Parathyroid adenoma (tissue), 2 donors: ENCODE results near the gene SH3BP5L.

Experiments used
- H2AFZ ChIP-seq: fragments of 300-600 bp; sonication (generic); one replicate; pipeline ENCODE4 v1.7.0; 2017; ENCODE audit warnings: antibody characterized with exemption, mild to moderate bottlenecking
- H3K27ac ChIP-seq: fragments of 300-600 bp; sonication (generic); one replicate; pipeline ENCODE4 v1.7.0; 2017
- H3K27me3 ChIP-seq: fragments of 300-600 bp; sonication (generic); one replicate; pipeline ENCODE4 v1.7.0; 2017; ENCODE audit warnings: low read length; ENCODE audit not compliant: control insufficient read depth, insufficient read depth
- H3K36me3 ChIP-seq: fragments of 300-600 bp; sonication (generic); one replicate; pipeline ENCODE4 v1.7.0; 2017; ENCODE audit warnings: low read length; ENCODE audit not compliant: control insufficient read depth, insufficient read depth
- H3K4me1 ChIP-seq: fragments of 300-600 bp; sonication (generic); one replicate; pipeline ENCODE4 v1.7.0; 2017; ENCODE audit warnings: control low read depth
- H3K4me2 ChIP-seq: fragments of 300-600 bp; sonication (generic); one replicate; pipeline ENCODE4 v1.7.0; 2017; ENCODE audit warnings: low read length
- H3K4me3 ChIP-seq: fragments of 300-600 bp; sonication (generic); one replicate; pipeline ENCODE4 v1.7.0; 2017; ENCODE audit warnings: low read depth, low read length
- H3K79me2 ChIP-seq: fragments of 300-600 bp; sonication (generic); one replicate; pipeline ENCODE4 v1.7.0; 2017; ENCODE audit warnings: control low read depth
- H3K9ac ChIP-seq: fragments of 300-600 bp; sonication (generic); one replicate; pipeline ENCODE4 v1.7.0; 2017; ENCODE audit warnings: mild to moderate bottlenecking
- H3K9me3 ChIP-seq: fragments of 300-600 bp; sonication (generic); one replicate; pipeline ENCODE4 v1.7.0; 2017; ENCODE audit warnings: low read length; ENCODE audit not compliant: control insufficient read depth
- TF ChIP-seq, protein P1 (sequence below): fragments of 300-600 bp; sonication (generic); IDR thresholded peaks from one replicate; pipeline ENCODE4 v1.7.0; 2017; ENCODE audit warnings: antibody characterized with exemption, mild to moderate bottlenecking
- donor health status: primary hyperparathyroidism.

The SH3BP5L gene

DNA sequence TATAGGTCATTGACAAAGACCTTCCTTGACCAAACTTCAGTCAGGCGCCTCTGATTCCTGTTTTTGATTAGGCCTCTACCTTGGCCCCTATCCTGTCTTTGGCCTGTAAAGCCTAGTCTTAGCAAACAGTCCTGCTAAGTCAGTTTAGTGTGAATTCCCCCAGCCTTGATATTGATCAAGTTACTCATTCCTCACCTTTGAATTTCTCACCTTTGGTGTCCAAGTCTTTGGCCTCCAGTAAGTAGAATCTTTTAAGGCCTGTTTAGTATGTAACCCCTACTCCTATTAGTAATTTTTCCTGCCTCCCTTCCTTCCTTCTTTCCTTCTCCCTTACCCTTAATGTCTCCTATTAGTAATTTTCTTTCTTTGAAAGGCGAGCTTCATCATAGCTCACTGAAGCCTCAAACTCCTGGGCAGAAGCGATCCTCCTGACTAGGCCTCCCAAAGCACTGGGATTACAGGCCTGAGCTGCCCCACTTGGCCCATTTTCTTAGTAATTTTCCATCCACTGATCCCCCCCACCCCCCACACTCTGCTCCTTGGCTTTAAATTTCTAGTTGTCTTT is 46.2 kb upstream of the SH3BP5L start:
- Histone ChIP-seq H3K4me1 (no peaks in the 10 kb centered on the region), H3K27me3 (no peaks in the 10 kb centered on the region), H3K9ac (no peak overlapping the region), H3K4me3 (no peak overlapping the region), H3K79me2 (no peaks in the 10 kb centered on the region), H3K36me3 (no peaks in the 10 kb centered on the region), H3K9me3 (no peaks in the 10 kb centered on the region), H3K4me2 (no peak overlapping the region), H3K27ac (no peak overlapping the region), H2AFZ (peak overlapping the region; percentile 42)
- TF ChIP-seq, protein P1, sequence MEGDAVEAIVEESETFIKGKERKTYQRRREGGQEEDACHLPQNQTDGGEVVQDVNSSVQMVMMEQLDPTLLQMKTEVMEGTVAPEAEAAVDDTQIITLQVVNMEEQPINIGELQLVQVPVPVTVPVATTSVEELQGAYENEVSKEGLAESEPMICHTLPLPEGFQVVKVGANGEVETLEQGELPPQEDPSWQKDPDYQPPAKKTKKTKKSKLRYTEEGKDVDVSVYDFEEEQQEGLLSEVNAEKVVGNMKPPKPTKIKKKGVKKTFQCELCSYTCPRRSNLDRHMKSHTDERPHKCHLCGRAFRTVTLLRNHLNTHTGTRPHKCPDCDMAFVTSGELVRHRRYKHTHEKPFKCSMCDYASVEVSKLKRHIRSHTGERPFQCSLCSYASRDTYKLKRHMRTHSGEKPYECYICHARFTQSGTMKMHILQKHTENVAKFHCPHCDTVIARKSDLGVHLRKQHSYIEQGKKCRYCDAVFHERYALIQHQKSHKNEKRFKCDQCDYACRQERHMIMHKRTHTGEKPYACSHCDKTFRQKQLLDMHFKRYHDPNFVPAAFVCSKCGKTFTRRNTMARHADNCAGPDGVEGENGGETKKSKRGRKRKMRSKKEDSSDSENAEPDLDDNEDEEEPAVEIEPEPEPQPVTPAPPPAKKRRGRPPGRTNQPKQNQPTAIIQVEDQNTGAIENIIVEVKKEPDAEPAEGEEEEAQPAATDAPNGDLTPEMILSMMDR: no peak

DNA sequence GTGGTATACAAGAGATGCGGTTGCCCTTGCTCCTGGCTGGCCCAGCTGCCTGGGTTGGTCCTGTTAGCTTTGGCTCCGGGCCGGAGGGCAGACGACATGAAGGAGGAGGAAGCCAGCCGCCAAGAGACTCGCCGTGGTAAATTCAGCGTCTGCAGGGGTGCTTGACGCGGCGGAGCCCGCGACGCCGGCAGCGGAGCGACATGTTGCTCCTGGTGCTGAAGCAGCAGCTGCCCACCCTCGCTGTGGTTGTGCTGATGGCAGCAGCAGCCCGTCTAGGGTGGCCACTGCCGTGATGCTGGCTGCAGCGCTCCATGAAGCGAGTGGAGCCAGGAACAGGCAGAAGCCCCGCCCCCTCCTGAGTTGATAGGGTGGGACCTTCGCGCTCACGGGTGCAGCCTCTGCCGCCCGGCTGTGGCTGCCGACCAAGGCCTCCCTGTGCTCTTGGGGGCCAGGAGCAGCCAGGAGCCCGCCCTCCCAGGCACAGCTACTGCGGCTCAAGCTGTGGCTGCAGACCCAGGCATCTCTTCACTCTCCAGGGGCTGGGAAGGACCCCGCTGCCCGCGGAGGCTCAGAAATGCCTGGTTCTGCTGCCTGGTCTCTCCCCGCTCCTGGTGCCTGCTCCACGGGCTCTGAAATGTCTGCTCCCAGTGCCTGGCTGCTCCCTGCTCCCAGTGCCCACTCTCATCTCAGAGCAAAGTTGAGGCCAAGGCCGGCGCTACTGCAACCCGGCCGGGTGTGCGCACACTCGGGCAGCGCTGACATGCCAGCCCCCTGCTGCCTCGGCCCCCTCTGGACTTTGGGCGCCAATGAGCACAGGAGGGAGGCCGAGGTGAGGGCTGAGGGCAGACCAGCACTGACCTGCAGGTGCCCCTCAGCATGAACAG is 37.5 kb upstream of the SH3BP5L start:
- H3K79me2 ChIP-seq: no peaks in the 10 kb centered on the region
- peak overlapping the region; percentile 91 for H3K4me2 ChIP-seq
- peak overlapping the region; percentile 93 for H2AFZ ChIP-seq
- no peaks in the 10 kb centered on the region for H3K9me3 ChIP-seq
- peak overlapping the region; percentile 41 for H3K27ac ChIP-seq
- no peaks in the 10 kb centered on the region for H3K36me3 ChIP-seq
- no peak overlapping the region for H3K9ac ChIP-seq
- no peaks in the 10 kb centered on the region for H3K27me3 ChIP-seq
- TF ChIP-seq, protein P1: no peak
- H3K4me3 ChIP-seq: peak overlapping the region; percentile 59
- H3K4me1 ChIP-seq: peaks cover 3% of the 10 kb centered on the region

DNA sequence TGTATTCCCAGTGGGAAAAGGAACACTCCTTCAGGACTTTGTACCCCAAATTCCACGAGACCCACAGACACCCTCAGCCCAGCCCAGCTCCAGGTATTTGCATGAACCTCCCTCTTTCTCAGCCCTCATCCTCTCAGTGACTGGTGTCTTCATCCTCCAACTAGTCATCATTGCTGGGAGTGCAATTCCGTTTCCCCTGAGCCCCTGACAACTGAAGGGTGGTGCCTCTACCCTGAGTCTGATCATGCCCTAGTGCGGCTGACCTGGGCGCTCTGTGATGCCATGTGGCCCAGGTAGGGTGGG is 36.9 kb upstream of the SH3BP5L start:
- Histone ChIP-seq H3K27ac (peak overlapping the region; percentile 41), H3K9ac (no peak overlapping the region), H3K79me2 (no peaks in the 10 kb centered on the region), H2AFZ (peak overlapping the region; percentile 93), H3K36me3 (no peaks in the 10 kb centered on the region), H3K4me3 (peak overlapping the region; percentile 59), H3K4me1 (peaks cover 5% of the 10 kb centered on the region), H3K4me2 (peak overlapping the region; percentile 91), H3K9me3 (no peaks in the 10 kb centered on the region), H3K27me3 (no peaks in the 10 kb centered on the region)
- TF ChIP-seq, protein P1: no peak

DNA sequence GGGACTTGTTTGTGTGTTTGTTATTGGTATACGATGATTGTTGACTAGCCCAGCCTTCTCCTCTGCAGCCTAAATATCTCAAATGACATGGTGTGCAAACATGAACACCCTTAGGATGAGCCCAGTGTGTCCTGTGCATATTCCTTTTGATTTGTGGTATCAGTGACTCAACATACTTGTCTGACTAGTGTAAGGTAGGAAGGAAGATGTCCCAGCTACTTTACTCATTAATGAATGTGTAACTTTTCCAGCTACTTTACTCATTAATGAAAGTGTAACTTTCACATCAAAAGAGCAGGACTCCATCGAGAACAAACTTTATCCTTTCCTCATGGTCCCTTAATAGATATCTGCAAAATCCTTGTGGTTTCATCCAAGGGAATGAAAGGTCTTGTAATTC is 35.9 kb upstream of the SH3BP5L start:
- H3K4me3 ChIP-seq: no peak overlapping the region
- no peaks in the 10 kb centered on the region for H3K9me3 ChIP-seq
- no peaks in the 10 kb centered on the region for H3K36me3 ChIP-seq
- no peak overlapping the region for H3K27ac ChIP-seq
- H2AFZ ChIP-seq: no peak overlapping the region
- no peak overlapping the region for H3K9ac ChIP-seq
- no peaks in the 10 kb centered on the region for H3K79me2 ChIP-seq
- no peaks in the 10 kb centered on the region for H3K27me3 ChIP-seq
- H3K4me1 ChIP-seq: peaks cover 9% of the 10 kb centered on the region
- TF ChIP-seq, protein P1: no peak
- H3K4me2 ChIP-seq: no peak overlapping the region
